HepG2 (cell line): Measurements from ENCODE around the gene LDLRAD2. TPM values are rescaled to one million over a fixed set of nuclear protein-coding genes. Genes with fewer than 3 reads are reported as not detected.
A peak's percentile ranks its signal among the peaks of the same experiment; 100 is the strongest.

ENCODE experiments used
- ADNP ChIP-seq: sonication (generic); formaldehyde crosslinking; IDR thresholded peaks from 2 replicates; pipeline ENCODE4 v1.4.0; 2020; ENCODE audit warnings: missing genetic modification reagents
- IRF1 ChIP-seq: sonication (generic); formaldehyde crosslinking; IDR thresholded peaks from 2 replicates; pipeline ENCODE4 v1.4.0; 2020; ENCODE audit warnings: low read depth, mild to moderate bottlenecking, missing genetic modification reagents
- SIN3B ChIP-seq: fragments of 150-350 bp; IDR thresholded peaks from 2 replicates; pipeline ENCODE4 v1.6.1; 2014; ENCODE audit warnings: low read length
- SSRP1 ChIP-seq: IDR thresholded peaks from 2 replicates; pipeline ENCODE4 v1.6.1; 2016; ENCODE audit warnings: control low read depth
- STAT5B ChIP-seq: sonication (generic); formaldehyde crosslinking; IDR thresholded peaks from 2 replicates; pipeline ENCODE4 v1.4.0; 2020; ENCODE audit warnings: missing genetic modification reagents
- SUZ12 ChIP-seq: fragments of 150-350 bp; IDR thresholded peaks from 2 replicates; pipeline ENCODE4 v1.6.1; 2014; ENCODE audit warnings: low read depth, low read length
- THAP9 ChIP-seq: sonication (generic); formaldehyde crosslinking; IDR thresholded peaks from 2 replicates; pipeline ENCODE4; 2020; ENCODE audit warnings: missing genetic modification reagents, mild to moderate bottlenecking, borderline replicate concordance
- ZBED4 ChIP-seq: sonication (generic); formaldehyde crosslinking; IDR thresholded peaks from 2 replicates; pipeline ENCODE4 v1.4.0; 2020; ENCODE audit warnings: missing genetic modification reagents, borderline replicate concordance
- ZHX2 ChIP-seq, 2 experiments: sonication (generic) in 1 of 2; formaldehyde crosslinking in 1 of 2; IDR thresholded peaks; 2 replicates each; pipeline versions ENCODE4 v1.6.1 to v1.9.0; 2014 to 2022; ENCODE audit warnings: antibody characterized with exemption in 1 of 2, borderline replicate concordance in 1 of 2, inconsistent platforms in 1 of 2, low read depth in 1 of 2, missing genetic modification reagents in 1 of 2
- ZMAT5 ChIP-seq: sonication (generic); formaldehyde crosslinking; IDR thresholded peaks from 2 replicates; pipeline ENCODE4 v1.5.0; 2020; ENCODE audit warnings: mild to moderate bottlenecking, low read depth, missing genetic modification reagents, borderline replicate concordance
- ZNF446 ChIP-seq: sonication (generic); formaldehyde crosslinking; IDR thresholded peaks from 2 replicates; pipeline ENCODE4 v1.5.0; 2020; ENCODE audit warnings: mild to moderate bottlenecking, missing genetic modification reagents
- ZNF720 ChIP-seq: sonication (generic); formaldehyde crosslinking; IDR thresholded peaks from 2 replicates; pipeline ENCODE4 v1.4.0; 2020; ENCODE audit warnings: missing genetic modification reagents
- polyA plus RNA-seq, 8 experiments: library from polyadenylated mRNA; depleted of rRNA in 3 of 8; stranded (reverse) in 7 of 8; unstranded in 1 of 8; fragments of >200 nt; fragmentation: Illumina TruSeq in 4 of 8; extraction: Trizol in 4 of 8; gene quantifications; 2 replicates each; pipeline versions ENCODE4 v1.2.1 to v1.2.3, GENCODE V29; 2011 to 2016; ENCODE audit warnings: low read depth in 4 of 8, missing spikeins in 1 of 8, mixed read lengths in 1 of 8; ENCODE audit not compliant: insufficient read depth in 1 of 8
- total RNA-seq, 5 experiments: library from RNA; depleted of rRNA; stranded (reverse); fragments of >200 nt; fragmentation: Illumina TruSeq; extraction: Trizol; gene quantifications; 2 replicates each; pipeline ENCODE4 v1.2.3, GENCODE V29; 2016; ENCODE audit warnings: low read depth in 1 of 5

The LDLRAD2 gene
- total and polyA plus RNA-seq, 2 of the 13 experiments (the other 11 are each of a cell fraction or from before 2014, with no cell fraction given), result not detected

- TF ChIP-seq ZMAT5 (CRISPR knock-in tag) (no peak), ZBED4 (CRISPR knock-in tag) (no peak; the same call in 1 of the 2 replicates), THAP9 (CRISPR knock-in tag) (0 out of 2 replicates have a peak, but pooled peaks have one; percentile 13), SIN3B (no peak), SUZ12 (peak; percentile 98), ZHX2 (IDR thresholded peaks at IDR 0.05; ENCODE audit: low read depth) (peak; percentile 83; the same call in 1 of the 2 replicates), ZHX2 (CRISPR knock-in tag; IDR thresholded peaks at IDR 0.05; ENCODE audit: borderline replicate concordance) (no peak), STAT5B (CRISPR knock-in tag) (no peak), ADNP (CRISPR knock-in tag) (0 out of 2 replicates have a peak, but pooled peaks have one; percentile 56), ZNF720 (CRISPR knock-in tag) (no peak), SSRP1 (CRISPR knock-in tag) (no peak), IRF1 (CRISPR knock-in tag) (no peak), ZNF446 (CRISPR knock-in tag) (no peak)
These were observed 28.1 kb upstream of the LDLRAD2 start (continued) for GRCh38 chr1:21783679-21784603.
